ENCODE data around the gene LUC7L2. TPM values are rescaled to one million over a fixed set of nuclear protein-coding genes. Genes with fewer than 3 reads are reported as not detected.

Gene LUC7L2
- total and polyA plus RNA-seq, 9 of the 15 experiments (the other 6 are each of a cell fraction or from before 2014, with no cell fraction given): 56.1 to 207 (median 141) TPM

- TF ChIP-seq, protein P1, sequence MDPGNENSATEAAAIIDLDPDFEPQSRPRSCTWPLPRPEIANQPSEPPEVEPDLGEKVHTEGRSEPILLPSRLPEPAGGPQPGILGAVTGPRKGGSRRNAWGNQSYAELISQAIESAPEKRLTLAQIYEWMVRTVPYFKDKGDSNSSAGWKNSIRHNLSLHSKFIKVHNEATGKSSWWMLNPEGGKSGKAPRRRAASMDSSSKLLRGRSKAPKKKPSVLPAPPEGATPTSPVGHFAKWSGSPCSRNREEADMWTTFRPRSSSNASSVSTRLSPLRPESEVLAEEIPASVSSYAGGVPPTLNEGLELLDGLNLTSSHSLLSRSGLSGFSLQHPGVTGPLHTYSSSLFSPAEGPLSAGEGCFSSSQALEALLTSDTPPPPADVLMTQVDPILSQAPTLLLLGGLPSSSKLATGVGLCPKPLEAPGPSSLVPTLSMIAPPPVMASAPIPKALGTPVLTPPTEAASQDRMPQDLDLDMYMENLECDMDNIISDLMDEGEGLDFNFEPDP (CRISPR knock-in tag; IDR thresholded peaks at IDR 0.05): no peak
- TF ChIP-seq ZSCAN29 (IDR thresholded peaks at IDR 0.05) (peak; percentile 81), LEF1 (IDR thresholded peaks at IDR 0.05) (no peak; the same call in 1 of the 2 replicates), ELK3 (CRISPR knock-in tag; IDR thresholded peaks at IDR 0.05) (no peak), KDM5B (IDR thresholded peaks at IDR 0.05; ENCODE audit: insufficient replicate concordance, low read depth, low read length) (peak; percentile 100), ATF1 (CRISPR knock-in tag; IDR thresholded peaks at IDR 0.05) (peak; percentile 74), ATF1 (tag; IDR thresholded peaks at IDR 0.05) (peak; percentile 95), PPARD (CRISPR knock-in tag; IDR thresholded peaks at IDR 0.05) (no peak), BDP1 (IDR thresholded peaks at IDR 0.05; ENCODE audit: insufficient read depth, insufficient read length) (no peak), ID3 (CRISPR knock-in tag; IDR thresholded peaks at IDR 0.05) (no peak), ID3 (tag; IDR thresholded peaks at IDR 0.05) (peak; percentile 94), NCOA4 (IDR thresholded peaks at IDR 0.05; ENCODE audit: partially characterized antibody) (peak; percentile 44), ZNF165 (CRISPR knock-in tag; IDR thresholded peaks at IDR 0.05; ENCODE audit: borderline replicate concordance) (no peak), PTTG1 (tag; IDR thresholded peaks at IDR 0.05; ENCODE audit: low read depth) (no peak), BRCA1 (IDR thresholded peaks at IDR 0.05) (no peak), BRCA1 (CRISPR knock-in tag; IDR thresholded peaks at IDR 0.05) (no peak; the same call in 1 of the 2 replicates), PHB2 (IDR thresholded peaks at IDR 0.05; ENCODE audit: low read depth) (no peak; the same call in 1 of the 2 replicates), PATZ1 (CRISPR knock-in tag; IDR thresholded peaks at IDR 0.05; ENCODE audit: borderline replicate concordance) (peak; percentile 31; the same call in 1 of the 2 replicates)
- TF ChIP-seq, protein P2, sequence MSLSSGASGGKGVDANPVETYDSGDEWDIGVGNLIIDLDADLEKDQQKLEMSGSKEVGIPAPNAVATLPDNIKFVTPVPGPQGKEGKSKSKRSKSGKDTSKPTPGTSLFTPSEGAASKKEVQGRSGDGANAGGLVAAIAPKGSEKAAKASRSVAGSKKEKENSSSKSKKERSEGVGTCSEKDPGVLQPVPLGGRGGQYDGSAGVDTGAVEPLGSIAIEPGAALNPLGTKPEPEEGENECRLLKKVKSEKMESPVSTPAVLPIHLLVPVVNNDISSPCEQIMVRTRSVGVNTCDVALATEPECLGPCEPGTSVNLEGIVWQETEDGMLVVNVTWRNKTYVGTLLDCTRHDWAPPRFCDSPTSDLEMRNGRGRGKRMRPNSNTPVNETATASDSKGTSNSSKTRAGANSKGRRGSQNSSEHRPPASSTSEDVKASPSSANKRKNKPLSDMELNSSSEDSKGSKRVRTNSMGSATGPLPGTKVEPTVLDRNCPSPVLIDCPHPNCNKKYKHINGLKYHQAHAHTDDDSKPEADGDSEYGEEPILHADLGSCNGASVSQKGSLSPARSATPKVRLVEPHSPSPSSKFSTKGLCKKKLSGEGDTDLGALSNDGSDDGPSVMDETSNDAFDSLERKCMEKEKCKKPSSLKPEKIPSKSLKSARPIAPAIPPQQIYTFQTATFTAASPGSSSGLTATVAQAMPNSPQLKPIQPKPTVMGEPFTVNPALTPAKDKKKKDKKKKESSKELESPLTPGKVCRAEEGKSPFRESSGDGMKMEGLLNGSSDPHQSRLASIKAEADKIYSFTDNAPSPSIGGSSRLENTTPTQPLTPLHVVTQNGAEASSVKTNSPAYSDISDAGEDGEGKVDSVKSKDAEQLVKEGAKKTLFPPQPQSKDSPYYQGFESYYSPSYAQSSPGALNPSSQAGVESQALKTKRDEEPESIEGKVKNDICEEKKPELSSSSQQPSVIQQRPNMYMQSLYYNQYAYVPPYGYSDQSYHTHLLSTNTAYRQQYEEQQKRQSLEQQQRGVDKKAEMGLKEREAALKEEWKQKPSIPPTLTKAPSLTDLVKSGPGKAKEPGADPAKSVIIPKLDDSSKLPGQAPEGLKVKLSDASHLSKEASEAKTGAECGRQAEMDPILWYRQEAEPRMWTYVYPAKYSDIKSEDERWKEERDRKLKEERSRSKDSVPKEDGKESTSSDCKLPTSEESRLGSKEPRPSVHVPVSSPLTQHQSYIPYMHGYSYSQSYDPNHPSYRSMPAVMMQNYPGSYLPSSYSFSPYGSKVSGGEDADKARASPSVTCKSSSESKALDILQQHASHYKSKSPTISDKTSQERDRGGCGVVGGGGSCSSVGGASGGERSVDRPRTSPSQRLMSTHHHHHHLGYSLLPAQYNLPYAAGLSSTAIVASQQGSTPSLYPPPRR (CRISPR knock-in tag; IDR thresholded peaks at IDR 0.05; ENCODE audit: borderline replicate concordance): no peak
Observed at GRCh38 chr7:139359366-139360209, at the start of gene LUC7L2 (continued).
